Right lobe of liver (tissue), 4 donors: ENCODE results near the gene IMMT.

Experiments
- POLR2A ChIP-seq: fragments of 450-650 bp; IDR thresholded peaks from one replicate; pipeline ENCODE4 v1.6.1; 2017; ENCODE audit warnings: antibody characterized with exemption, mild to moderate bottlenecking
- TF ChIP-seq, protein P1 (sequence below), 4 donors: fragments of 200-600 bp in 3 of 4; fragments of 450-650 bp in 1 of 4; IDR thresholded peaks; one replicate each; pipeline versions ENCODE4 v1.5.1 to v1.8.0; 2016 to 2022; ENCODE audit warnings: antibody characterized with exemption in 4 of 4, mild to moderate bottlenecking in 2 of 4
- donor health status: DM: no; HTN: no; CAD: no.
- donor health status: DM: no; HTN: no; CAD: no.
- donor health status: DM: no; HTN: yes; CAD: no.

DNA sequence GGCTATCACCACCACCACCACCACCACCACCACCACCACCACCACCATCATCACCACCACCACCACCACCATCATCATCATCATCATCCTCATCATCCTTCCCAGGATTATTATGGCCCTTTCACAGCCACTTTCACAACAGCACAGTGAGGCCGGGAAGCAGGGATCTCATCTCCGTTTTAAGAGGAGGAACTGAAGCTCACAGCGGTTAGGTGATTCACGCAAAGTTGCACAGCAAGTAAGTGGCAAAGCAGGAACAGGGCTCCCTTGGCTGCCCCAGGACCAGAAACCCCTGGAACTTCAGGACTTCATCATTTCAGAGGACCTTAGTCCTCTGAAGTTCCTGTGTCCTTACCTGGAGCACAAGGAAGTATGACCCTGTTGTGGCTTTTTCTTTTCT, 30.8 kb upstream of the IMMT start:
- TF ChIP-seq, protein P1, sequence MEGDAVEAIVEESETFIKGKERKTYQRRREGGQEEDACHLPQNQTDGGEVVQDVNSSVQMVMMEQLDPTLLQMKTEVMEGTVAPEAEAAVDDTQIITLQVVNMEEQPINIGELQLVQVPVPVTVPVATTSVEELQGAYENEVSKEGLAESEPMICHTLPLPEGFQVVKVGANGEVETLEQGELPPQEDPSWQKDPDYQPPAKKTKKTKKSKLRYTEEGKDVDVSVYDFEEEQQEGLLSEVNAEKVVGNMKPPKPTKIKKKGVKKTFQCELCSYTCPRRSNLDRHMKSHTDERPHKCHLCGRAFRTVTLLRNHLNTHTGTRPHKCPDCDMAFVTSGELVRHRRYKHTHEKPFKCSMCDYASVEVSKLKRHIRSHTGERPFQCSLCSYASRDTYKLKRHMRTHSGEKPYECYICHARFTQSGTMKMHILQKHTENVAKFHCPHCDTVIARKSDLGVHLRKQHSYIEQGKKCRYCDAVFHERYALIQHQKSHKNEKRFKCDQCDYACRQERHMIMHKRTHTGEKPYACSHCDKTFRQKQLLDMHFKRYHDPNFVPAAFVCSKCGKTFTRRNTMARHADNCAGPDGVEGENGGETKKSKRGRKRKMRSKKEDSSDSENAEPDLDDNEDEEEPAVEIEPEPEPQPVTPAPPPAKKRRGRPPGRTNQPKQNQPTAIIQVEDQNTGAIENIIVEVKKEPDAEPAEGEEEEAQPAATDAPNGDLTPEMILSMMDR (IDR thresholded peaks at IDR 0.05): no peak
- no peak for TF ChIP-seq POLR2A
